MM.1S (cell line): Measurements from ENCODE around the gene ERGIC3.

Source experiments
- CTCF ChIP-seq: fragments of 300-600 bp; sonication (generic); IDR thresholded peaks from 2 replicates; pipeline ENCODE4 v1.5.1; 2016; ENCODE audit warnings: antibody characterized with exemption, low read length, mixed read lengths
- EZH2 ChIP-seq: fragments of 300-600 bp; sonication (generic); optimal IDR thresholded peaks from 2 replicates; pipeline ENCODE3; 2017; ENCODE audit warnings: low read depth, mild to moderate bottlenecking, antibody characterized with exemption, low read length, mixed read lengths

GRCh38 chr20:35599776-35600120, 57.9 kb downstream of the ERGIC3 start:
- TF ChIP-seq CTCF (no peak), EZH2 (no peak)
